H1 (cell line): ENCODE results near the gene YLPM1.

Experiments
- CBX5 ChIP-seq: fragments of 300-800, 300-1000 bp; sonication (generic); IDR thresholded peaks from 2 replicates; pipeline ENCODE4 v1.7.1; 2016; ENCODE audit warnings: antibody characterized with exemption, low read length, low read depth
- CTCF ChIP-seq, 3 experiments: IDR thresholded peaks; 1 replicate in 2 of 3; 2 replicates in 1 of 3; pipeline versions ENCODE4 v1.5.1 to v1.6.1; 2011; ENCODE audit warnings: low read length in 3 of 3, mild to moderate bottlenecking in 3 of 3, inconsistent platforms in 2 of 3, low read depth in 1 of 3, moderate library complexity in 1 of 3; ENCODE audit not compliant: insufficient read depth in 1 of 3; ENCODE audit errors: control extremely low read depth in 1 of 3
- FOSL1 ChIP-seq: IDR thresholded peaks from 2 replicates; pipeline ENCODE4 v1.6.1; 2011; ENCODE audit warnings: mild to moderate bottlenecking, low read depth, low read length, moderate library complexity; ENCODE audit not compliant: insufficient read depth
- HDAC2 ChIP-seq, 2 experiments: fragments of 300-600 bp in 1 of 2; sonication (generic) in 1 of 2; IDR thresholded peaks; 2 replicates each; pipeline ENCODE4 v1.6.1; 2011 to 2012; ENCODE audit warnings: low read depth in 2 of 2, low read length in 2 of 2, mild to moderate bottlenecking in 2 of 2, moderate library complexity in 2 of 2, borderline replicate concordance in 1 of 2, inconsistent platforms in 1 of 2
- NRF1 ChIP-seq: IDR thresholded peaks from 2 replicates; pipeline ENCODE4 v1.6.1; 2011; ENCODE audit warnings: mild to moderate bottlenecking, low read depth, low read length, improper control_type of control experiment
- SUZ12 ChIP-seq: fragments of 200-600 bp; sonication (generic); IDR thresholded peaks from 2 replicates; pipeline ENCODE4 v1.6.1; 2012; ENCODE audit warnings: mild to moderate bottlenecking, inconsistent platforms, low read length, moderate library complexity, mixed read lengths
- TAF1 ChIP-seq: IDR thresholded peaks from 2 replicates; pipeline ENCODE4 v1.6.1; 2011; ENCODE audit warnings: mild to moderate bottlenecking, low read depth, low read length
- TEAD4 ChIP-seq: IDR thresholded peaks from 2 replicates; pipeline ENCODE4 v1.6.1; 2012; ENCODE audit warnings: low read depth, low read length, inconsistent platforms, mixed read lengths
- YY1 ChIP-seq: IDR thresholded peaks from 2 replicates; pipeline ENCODE4 v1.6.1; 2011; ENCODE audit warnings: low read depth, mild to moderate bottlenecking, low read length

GRCh38 chr14:74882103-74882920 lies 119.2 kb downstream of the YLPM1 start:
- TF ChIP-seq SUZ12 (no peak), CTCF (IDR thresholded peaks at IDR 0.05; ENCODE audit: control extremely low read depth in 1 of 3, insufficient read depth in 1 of 3, low read depth in 1 of 3, low read length in 3 of 3) (no peak), CBX5 (no peak), FOSL1 (no peak), TAF1 (no peak; the same call in 1 of the 2 replicates), TEAD4 (no peak), HDAC2 (IDR thresholded peaks at IDR 0.05; ENCODE audit: borderline replicate concordance in 1 of 2, low read depth in 2 of 2, low read length in 2 of 2) (no peak), YY1 (no peak), NRF1 (no peak)
